HepG2 (cell line): ENCODE data around the gene MRPL38. TPM values are rescaled to one million over a fixed set of nuclear protein-coding genes. Genes with fewer than 3 reads are reported as not detected.

Experiments
- ATAC-seq: fragments of 200-7000 bp; cut with Tn5 transposase; 3 replicates; pipeline ENCODE4 v1.9.1; 2020; ENCODE audit warnings: mild to moderate bottlenecking, moderate library complexity
- BruUV-seq: library from RNA; stranded (reverse); fragments of 400-500 nt; replicated peaks from 2 replicates; lab custom pipeline; 2021; lab: Mats Ljungman, UMichigan
- CTCF ChIA-PET: fragments of 300-600 bp; formaldehyde crosslinking; extraction: SDS; loops from one replicate; lab custom pipeline; 2021; ENCODE audit warnings: low total read pairs, inconsistent platforms, low intra/inter-chr PET ratio; lab: Yijun Ruan, JAX
- POLR2A ChIA-PET: fragments of 350-600 bp; sonication (Branson Sonifier 250); formaldehyde crosslinking; loops from one replicate; lab custom pipeline; 2020; ENCODE audit warnings: antibody characterized with exemption, inconsistent platforms; lab: Yijun Ruan, JAX
- DNase-seq: peaks from one replicate; pipeline ENCODE4 v3.0.0-alpha.2; 2015; ENCODE audit warnings: low spot score
- FAIRE-seq: peaks from 3 replicates; lab custom pipeline; 2011; peaks lifted over from hg19 to GRCh38; lab: Jason Lieb, UNC
- H2AFZ ChIP-seq: one replicate; pipeline ENCODE4 v1.6.1; 2011; ENCODE audit warnings: low read length, inconsistent platforms
- H3K27ac ChIP-seq: fragments of 300-600 bp; 3 replicates; pipeline ENCODE4 v1.8.0; 2011; ENCODE audit warnings: mixed run types, mild to moderate bottlenecking, mixed read lengths, low read length, inconsistent platforms; ENCODE audit not compliant: insufficient read depth; ENCODE audit errors: extremely low read length
- H3K27me3 ChIP-seq, 2 experiments: fragments of 200-600 bp in 1 of 2; 2 replicates in 1 of 2; 3 replicates in 1 of 2; pipeline versions ENCODE4 v1.6.0 to v1.8.0; 2011; ENCODE audit warnings: low read length in 2 of 2, mild to moderate bottlenecking in 2 of 2, moderate library complexity in 2 of 2, inconsistent platforms in 1 of 2; ENCODE audit not compliant: insufficient read depth in 2 of 2, control insufficient read depth in 1 of 2
- H3K36me3 ChIP-seq, 2 experiments: fragments of 200-600 bp in 1 of 2; replicated peaks in 1 of 2; 2 replicates in 1 of 2; 3 replicates in 1 of 2; pipeline versions ENCODE4 v1.5.1 to v1.8.0; 2011; ENCODE audit warnings: low read length in 2 of 2, inconsistent platforms in 1 of 2; ENCODE audit not compliant: insufficient read depth in 2 of 2, control insufficient read depth in 1 of 2
- H3K4me1 ChIP-seq: 2 replicates; pipeline ENCODE4 v1.5.1; 2012; ENCODE audit warnings: low read length, inconsistent platforms; ENCODE audit not compliant: insufficient read depth
- H3K4me2 ChIP-seq: 2 replicates; pipeline ENCODE4 v1.6.0; 2011; ENCODE audit warnings: low read depth, low read length, inconsistent platforms
- H3K4me3 ChIP-seq, 3 experiments: fragments of 200-600 bp in 1 of 3; sonication (generic), shearing (Covaris generic) in 1 of 3; replicated peaks in 1 of 3; 2 replicates each; pipeline ENCODE4 v1.5.1; 2011 to 2016; ENCODE audit warnings: low read length in 3 of 3, inconsistent platforms in 2 of 3, low read depth in 2 of 3, mild to moderate bottlenecking in 2 of 3, control low read depth in 1 of 3, mixed read lengths in 1 of 3; ENCODE audit not compliant: insufficient read depth in 1 of 3
- H3K79me2 ChIP-seq: one replicate; pipeline ENCODE4 v1.6.1; 2011; ENCODE audit warnings: low read length, inconsistent platforms; ENCODE audit not compliant: insufficient read depth
- H3K9ac ChIP-seq: 2 replicates; pipeline ENCODE4 v1.6.0; 2011; ENCODE audit warnings: mild to moderate bottlenecking, low read depth, low read length, inconsistent platforms; ENCODE audit not compliant: insufficient read depth
- H3K9me3 ChIP-seq: 2 replicates; pipeline ENCODE4 v1.5.1; 2012; ENCODE audit warnings: mild to moderate bottlenecking, low read length
- H4K20me1 ChIP-seq: 2 replicates; pipeline ENCODE4 v1.6.0; 2011; ENCODE audit warnings: inconsistent platforms, mild to moderate bottlenecking, low read length, moderate library complexity; ENCODE audit not compliant: insufficient read depth
- AGO2 ChIP-seq: fragments of 200-400 bp; formaldehyde crosslinking; optimal IDR thresholded peaks from 2 replicates; pipeline ENCODE3; 2017; ENCODE audit warnings: mild to moderate bottlenecking, low read depth, low read length, moderate library complexity
- ARHGAP35 ChIP-seq: sonication (generic); formaldehyde crosslinking; IDR thresholded peaks from 2 replicates; pipeline ENCODE4 v1.9.0; 2022; ENCODE audit warnings: mild to moderate bottlenecking, inconsistent platforms, moderate library complexity, missing genetic modification reagents, borderline replicate concordance
- CBX1 ChIP-seq: IDR thresholded peaks from one replicate; pipeline ENCODE4 v1.6.1; 2016; ENCODE audit warnings: antibody characterized with exemption, low read depth
- GTF2F1 ChIP-seq: fragments of 150-350 bp; IDR thresholded peaks from 2 replicates; pipeline ENCODE4 v1.6.1; 2014; ENCODE audit warnings: low read length
- HIVEP1 ChIP-seq: sonication (generic); formaldehyde crosslinking; IDR thresholded peaks from 2 replicates; pipeline ENCODE4 v1.4.0; 2020; ENCODE audit warnings: mild to moderate bottlenecking, missing genetic modification reagents
- JUND ChIP-seq: sonication (generic); formaldehyde crosslinking; IDR thresholded peaks from 2 replicates; pipeline ENCODE4 v1.8.0; 2022; ENCODE audit warnings: mild to moderate bottlenecking, missing genetic modification reagents
- MAX ChIP-seq: IDR thresholded peaks from 2 replicates; pipeline ENCODE4 v1.6.1; 2012; ENCODE audit warnings: inconsistent platforms
- POLR2G ChIP-seq: fragments of 200-400 bp; formaldehyde crosslinking; IDR thresholded peaks from 2 replicates; pipeline ENCODE4 v1.6.1; 2018; ENCODE audit warnings: mild to moderate bottlenecking, low read depth, low read length, moderate library complexity
- ZNF280D ChIP-seq: sonication (generic); formaldehyde crosslinking; IDR thresholded peaks from 2 replicates; pipeline ENCODE4 v1.5.1; 2020; ENCODE audit warnings: mild to moderate bottlenecking, missing genetic modification reagents
- ZNF558 ChIP-seq: sonication (generic); formaldehyde crosslinking; IDR thresholded peaks from 2 replicates; pipeline ENCODE4 v1.9.0; 2022; ENCODE audit warnings: mild to moderate bottlenecking, missing genetic modification reagents, borderline replicate concordance
- ZNF614 ChIP-seq: IDR thresholded peaks from 2 replicates; pipeline ENCODE4 v1.6.1; 2018; ENCODE audit warnings: missing biosample characterization, missing genetic modification reagents, inconsistent platforms, borderline replicate concordance
- ZNF720 ChIP-seq: sonication (generic); formaldehyde crosslinking; IDR thresholded peaks from 2 replicates; pipeline ENCODE4 v1.4.0; 2020; ENCODE audit warnings: missing genetic modification reagents
- WGBS: methylation state at CpG from one replicate; pipeline ENCODE4 v1.1.6; 2017; ENCODE audit warnings: low lambda C conversion rate; 5-methylcytosine and 5-hydroxymethylcytosine counted together
- in situ Hi-C: cut with HindIII; loops from 2 replicates; pipeline ENCODE4 v1.10.0; 2017; ENCODE audit warnings: low pct_unique_long_range_greater_than_20kb; ENCODE audit not compliant: extremely low pct_ligation_motif_present
- intact Hi-C: fragments of 100-400 bp; cut with micrococcal nuclease; formaldehyde crosslinking; loops from one replicate; pipeline ENCODE4 v1.10.0; 2022; ENCODE audit not compliant: unreplicated experiment
- polyA plus RNA-seq, 8 experiments: library from polyadenylated mRNA; depleted of rRNA in 3 of 8; stranded (reverse) in 7 of 8; unstranded in 1 of 8; fragments of >200 nt; fragmentation: Illumina TruSeq in 4 of 8; extraction: Trizol in 4 of 8; gene quantifications; 2 replicates each; pipeline versions ENCODE4 v1.2.1 to v1.2.3, GENCODE V29; 2011 to 2016; ENCODE audit warnings: low read depth in 4 of 8, missing spikeins in 1 of 8, mixed read lengths in 1 of 8; ENCODE audit not compliant: insufficient read depth in 1 of 8
- total RNA-seq, 5 experiments: library from RNA; depleted of rRNA; stranded (reverse); fragments of >200 nt; fragmentation: Illumina TruSeq; extraction: Trizol; gene quantifications; 2 replicates each; pipeline ENCODE4 v1.2.3, GENCODE V29; 2016; ENCODE audit warnings: low read depth in 1 of 5
- TF ChIP-seq, protein P1 (sequence below): sonication (generic); formaldehyde crosslinking; IDR thresholded peaks from 2 replicates; pipeline ENCODE4 v1.8.1; 2022; ENCODE audit warnings: low read depth, mild to moderate bottlenecking, missing genetic modification reagents

MRPL38 gene
- total and polyA plus RNA-seq, 2 of the 13 experiments (the other 11 are each of a cell fraction or from before 2014, with no cell fraction given) = 83.7 to 125 TPM

GRCh38 chr17:75889454-75889853, 15.2 kb downstream of the MRPL38 start:
- no peak overlapping the region for H3K4me3 ChIP-seq
- ChIA-PET CTCF (no interaction called here), POLR2A (interaction anchor here (1.8 to 12.9 kb wide), 5 partner anchors 9 to 89 kb away, joined by 5 to 423 read pairs (median 55); partner anchors contain the start of genes ACOX1, MRPL38, TEN1 and TRIM47)
- no peak for FAIRE-seq
- no peak overlapping the region for H2AFZ ChIP-seq
- BruUV-seq = TSS peak; percentile 42
- in situ Hi-C loops (no loop called here), intact Hi-C loops (no loop called here)
- H4K20me1 ChIP-seq = no peaks in the 10 kb centered on the region
- H3K27me3 ChIP-seq = no peaks in the 10 kb centered on the region
- no peak overlapping the region for H3K9ac ChIP-seq
- 92% methylated on average over 6 of the region's 6 CpGs for WGBS
- no peaks in the 10 kb centered on the region for H3K9me3 ChIP-seq
- peaks cover 44% of the 10 kb centered on the region for H3K4me1 ChIP-seq
- no peak for DNase-seq
- no peak overlapping the region for H3K27ac ChIP-seq
- H3K79me2 ChIP-seq = no peaks in the 10 kb centered on the region
- no peak for ATAC-seq
- no peaks in the 10 kb centered on the region for H3K36me3 ChIP-seq
- H3K4me2 ChIP-seq = no peak overlapping the region
- TF ChIP-seq HIVEP1 = peak; percentile 31; the same call in 1 of the 2 replicates
- no peak for TF ChIP-seq ARHGAP35 (CRISPR knock-in tag)
- TF ChIP-seq ZNF280D (CRISPR knock-in tag) = no peak
- TF ChIP-seq, all 625 proteins: peak for 1

GRCh38 chr17:75888484-75888883, 16.2 kb downstream of the MRPL38 start:
- in situ Hi-C loops = no loop called here
- CTCF ChIA-PET = no interaction called here
- FAIRE-seq = no peak
- no peak for TF ChIP-seq ZNF720 (CRISPR knock-in tag)
- no peak for TF ChIP-seq CBX1
- TF ChIP-seq JUND (CRISPR knock-in tag) = no peak
- TF ChIP-seq, protein P1, sequence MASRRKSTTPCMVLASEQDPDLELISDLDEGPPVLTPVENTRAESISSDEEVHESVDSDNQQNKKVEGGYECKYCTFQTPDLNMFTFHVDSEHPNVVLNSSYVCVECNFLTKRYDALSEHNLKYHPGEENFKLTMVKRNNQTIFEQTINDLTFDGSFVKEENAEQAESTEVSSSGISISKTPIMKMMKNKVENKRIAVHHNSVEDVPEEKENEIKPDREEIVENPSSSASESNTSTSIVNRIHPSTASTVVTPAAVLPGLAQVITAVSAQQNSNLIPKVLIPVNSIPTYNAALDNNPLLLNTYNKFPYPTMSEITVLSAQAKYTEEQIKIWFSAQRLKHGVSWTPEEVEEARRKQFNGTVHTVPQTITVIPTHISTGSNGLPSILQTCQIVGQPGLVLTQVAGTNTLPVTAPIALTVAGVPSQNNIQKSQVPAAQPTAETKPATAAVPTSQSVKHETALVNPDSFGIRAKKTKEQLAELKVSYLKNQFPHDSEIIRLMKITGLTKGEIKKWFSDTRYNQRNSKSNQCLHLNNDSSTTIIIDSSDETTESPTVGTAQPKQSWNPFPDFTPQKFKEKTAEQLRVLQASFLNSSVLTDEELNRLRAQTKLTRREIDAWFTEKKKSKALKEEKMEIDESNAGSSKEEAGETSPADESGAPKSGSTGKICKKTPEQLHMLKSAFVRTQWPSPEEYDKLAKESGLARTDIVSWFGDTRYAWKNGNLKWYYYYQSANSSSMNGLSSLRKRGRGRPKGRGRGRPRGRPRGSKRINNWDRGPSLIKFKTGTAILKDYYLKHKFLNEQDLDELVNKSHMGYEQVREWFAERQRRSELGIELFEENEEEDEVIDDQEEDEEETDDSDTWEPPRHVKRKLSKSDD (CRISPR knock-in tag) = no peak
- TF ChIP-seq MAX = no peak
- no peak for TF ChIP-seq GTF2F1
- peak; percentile 90 for TF ChIP-seq AGO2
- TF ChIP-seq POLR2G = peak; percentile 38; the same call in 1 of the 2 replicates
- TF ChIP-seq ZNF558 (CRISPR knock-in tag) = no peak
- TF ChIP-seq ZNF614 (CRISPR knock-in tag) = no peak

More at GRCh38 chr17:75888484-75888883, 16.2 kb downstream of the MRPL38 start:
- no TSS peak for BruUV-seq
- ATAC-seq (no peak), DNase-seq (no peak)
- no peaks in the 10 kb centered on the region for H3K9me3 ChIP-seq
- H3K79me2 ChIP-seq = no peaks in the 10 kb centered on the region
- no peak overlapping the region for H3K4me2 ChIP-seq
- no peaks in the 10 kb centered on the region for H3K27me3 ChIP-seq
- POLR2A ChIA-PET = interaction anchor here (10.6 to 12.9 kb wide), 2 partner anchors 8 to 17 kb away, joined by 116 to 423 read pairs; partner anchors contain the start of gene TRIM47
- H2AFZ ChIP-seq = no peak overlapping the region
- no peaks in the 10 kb centered on the region for H3K36me3 ChIP-seq
- no peaks in the 10 kb centered on the region for H4K20me1 ChIP-seq
- 93% methylated on average over 6 of the region's 6 CpGs for WGBS
- H3K9ac ChIP-seq = no peak overlapping the region
- H3K27ac ChIP-seq = no peak overlapping the region
- H3K4me1 ChIP-seq = peaks cover 35% of the 10 kb centered on the region
- intact Hi-C loops = no loop called here
- no peak overlapping the region for H3K4me3 ChIP-seq
